Kidney epithelial cell (primary cell): ENCODE data around the gene LGR6. TPM values are rescaled to one million over a fixed set of nuclear protein-coding genes. Genes with fewer than 3 reads are reported as not detected.
"Not testable (repeated sequence)": the region's sequence is repeated elsewhere in the genome, so short reads cannot be mapped to it uniquely, and the experiment has no call there.

Experiments
- DNase-seq: peaks from one replicate; pipeline ENCODE4 v3.0.0-alpha.2; 2010; ENCODE audit warnings: low read depth
- H3K27me3 ChIP-seq: 2 replicates; pipeline ENCODE4 v1.6.0; 2011; ENCODE audit warnings: low read length; ENCODE audit not compliant: control insufficient read depth, insufficient read depth
- H3K36me3 ChIP-seq: 2 replicates; pipeline ENCODE4 v1.5.1; 2011; ENCODE audit warnings: low read length; ENCODE audit not compliant: control insufficient read depth, insufficient read depth
- H3K4me3 ChIP-seq: 2 replicates; pipeline ENCODE4 v1.5.1; 2011; ENCODE audit warnings: low read depth, mild to moderate bottlenecking, control low read depth, low read length
- CTCF ChIP-seq: IDR thresholded peaks from 2 replicates; pipeline ENCODE4 v1.5.1; 2011; ENCODE audit warnings: mild to moderate bottlenecking, moderate library complexity, low read length, control low read depth, inconsistent platforms; ENCODE audit not compliant: insufficient read depth, poor library complexity, severe bottlenecking
- total RNA-seq: library from RNA; depleted of rRNA; stranded (reverse); fragments of >200 nt; gene quantifications from 2 replicates; pipeline ENCODE4 v1.2.3, GENCODE V29; 2015

The LGR6 gene
- total RNA-seq, 1 donor from 2014 or later, result 0.08 TPM

GRCh38 chr1:202251424-202252256 is 58.0 kb downstream of the LGR6 start:
- H3K36me3 ChIP-seq, result no peaks in the 10 kb centered on the region
- peaks cover 17% of the 10 kb centered on the region for H3K27me3 ChIP-seq
- H3K4me3 ChIP-seq, result no peak overlapping the region
- no peak for TF ChIP-seq CTCF
- no peak for DNase-seq

DNA sequence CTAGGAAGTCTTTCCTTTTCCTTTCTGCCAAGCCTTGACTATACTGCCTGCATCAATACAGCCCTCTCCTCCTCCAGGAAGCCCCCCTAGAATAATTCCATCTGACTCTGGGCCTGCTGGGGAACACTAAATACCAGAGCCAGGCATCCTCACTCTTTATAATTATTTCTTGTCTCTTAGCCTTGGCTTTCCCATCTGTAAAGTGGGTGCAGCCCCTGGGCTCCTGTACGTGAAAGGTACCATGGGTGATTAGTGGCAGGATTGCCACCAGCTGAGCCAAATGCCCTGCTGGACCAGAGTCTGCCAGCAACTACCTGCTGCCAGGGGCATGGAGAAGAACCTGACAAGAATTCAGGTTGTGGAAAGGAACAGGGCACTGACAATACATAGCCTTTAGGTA is 58.7 kb downstream of the LGR6 start:
- peaks cover 17% of the 10 kb centered on the region for H3K27me3 ChIP-seq
- DNase-seq, result no peak
- no peak for TF ChIP-seq CTCF
- H3K4me3 ChIP-seq, result no peak overlapping the region
- no peaks in the 10 kb centered on the region for H3K36me3 ChIP-seq

DNA sequence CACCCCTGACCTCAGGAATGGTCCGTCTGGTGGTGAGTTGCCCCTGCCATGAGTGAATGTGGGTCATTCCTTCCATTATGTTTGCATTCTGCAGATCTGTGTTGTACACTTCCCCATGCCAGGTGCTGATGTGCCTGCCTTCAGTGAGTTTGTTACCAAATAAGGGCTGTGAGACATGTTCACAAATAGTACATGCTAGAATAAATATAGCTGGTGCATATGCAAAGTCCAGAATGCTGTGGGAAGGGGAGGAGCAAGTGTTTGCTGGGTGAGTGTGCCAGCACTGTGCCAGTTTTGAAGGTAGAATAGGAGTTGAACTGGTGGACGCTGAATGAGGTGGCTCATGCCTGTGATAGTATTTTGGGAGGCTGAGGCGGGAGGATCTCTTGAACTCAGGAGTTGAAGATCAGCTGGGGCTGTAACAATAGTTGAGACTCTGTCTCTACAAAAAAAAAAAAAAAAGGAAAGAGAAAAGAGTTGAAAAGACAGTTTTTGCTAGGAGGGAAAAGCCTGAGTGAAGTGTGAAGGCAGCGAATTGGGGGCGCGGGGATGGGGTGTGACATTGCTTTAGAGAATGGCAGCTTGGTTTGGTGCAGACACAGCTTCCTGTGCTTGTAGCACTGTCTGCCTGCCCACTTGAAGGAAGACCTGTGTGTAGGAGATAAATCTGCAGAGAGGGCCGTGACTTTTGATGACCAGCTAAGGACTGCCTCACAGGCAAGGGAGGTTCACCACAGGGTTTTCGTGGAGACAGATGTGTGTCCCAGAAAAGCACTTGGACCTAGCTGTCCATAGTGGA is 61.1 kb downstream of the LGR6 start:
- Histone ChIP-seq H3K27me3 (peaks cover 17% of the 10 kb centered on the region), H3K36me3 (no peaks in the 10 kb centered on the region), H3K4me3 (no peak overlapping the region)
- DNase-seq, result no peak
- TF ChIP-seq CTCF, result no peak

DNA sequence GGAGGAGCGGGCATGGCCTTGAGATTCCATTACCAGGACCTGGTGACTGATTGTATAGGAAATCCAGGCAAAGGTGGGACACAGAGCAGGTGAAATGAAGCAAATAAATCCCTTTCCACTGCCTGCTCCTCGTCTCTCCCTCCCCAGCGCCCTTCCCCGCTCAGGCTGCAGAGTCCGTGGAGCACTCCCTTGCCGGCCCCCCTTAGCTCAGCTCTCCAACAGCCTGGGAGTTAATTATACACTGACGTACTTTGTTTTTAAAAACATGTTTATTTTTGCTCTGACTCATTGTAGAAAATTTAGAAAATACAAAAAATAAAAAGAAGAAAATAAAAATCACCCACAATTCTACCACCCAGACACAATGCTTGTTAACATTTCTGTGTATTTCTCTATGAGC is 61.7 kb downstream of the LGR6 start:
- DNase-seq, result no peak
- no peak overlapping the region for H3K4me3 ChIP-seq
- H3K27me3 ChIP-seq, result peaks cover 17% of the 10 kb centered on the region
- no peak for TF ChIP-seq CTCF
- H3K36me3 ChIP-seq, result no peaks in the 10 kb centered on the region

GRCh38 chr1:202259705-202260104 is 66.1 kb downstream of the LGR6 start:
- Histone ChIP-seq H3K36me3 (no peaks in the 10 kb centered on the region), H3K27me3 (peaks cover 16% of the 10 kb centered on the region), H3K4me3 (no peak overlapping the region)
- DNase-seq, result no peak
- TF ChIP-seq CTCF, result no peak

GRCh38 chr1:202261209-202261958 is 67.8 kb downstream of the LGR6 start:
- peaks cover 19% of the 10 kb centered on the region for H3K27me3 ChIP-seq
- not testable (repeated sequence) for H3K36me3 ChIP-seq, H3K4me3 ChIP-seq, DNase-seq
